MG63 (cell line): Measurements from ENCODE around the gene MBNL2. TPM values are rescaled to one million over a fixed set of nuclear protein-coding genes. Genes with fewer than 3 reads are reported as not detected.

ENCODE experiments used
- DNase-seq: peaks from one replicate; pipeline ENCODE4 v3.0.0-alpha.2; 2020
- H3K27me3 ChIP-seq: fragments of 250-450 bp; sonication (Bioruptor Pico); 2 replicates; pipeline ENCODE4 v1.5.1; 2020; ENCODE audit warnings: mild to moderate bottlenecking, moderate library complexity
- H3K36me3 ChIP-seq: fragments of 250-450 bp; sonication (Bioruptor Pico); 2 replicates; pipeline ENCODE4 v1.5.1; 2020; ENCODE audit warnings: mild to moderate bottlenecking, moderate library complexity
- H3K4me3 ChIP-seq: fragments of 250-450 bp; sonication (Bioruptor Pico); 2 replicates; pipeline ENCODE4 v1.5.1; 2020; ENCODE audit warnings: mild to moderate bottlenecking, moderate library complexity
- H3K9me3 ChIP-seq: fragments of 250-450 bp; sonication (Bioruptor Pico); 2 replicates; pipeline ENCODE4 v1.5.1; 2020; ENCODE audit warnings: mild to moderate bottlenecking, moderate library complexity
- total RNA-seq: library from RNA; depleted of rRNA; stranded (reverse); fragments of >200 nt; shearing (Covaris generic); gene quantifications from 2 replicates; pipeline ENCODE4 v1.2.3, GENCODE V29; 2014; ENCODE audit warnings: low replicate concordance; rRNA removed

The MBNL2 gene
- total RNA-seq = 28.6 and 37.7 TPM in 2 replicates

- Histone ChIP-seq H3K4me3 (peak within 1 kb of the TSS; percentile 74), H3K9me3 (no peaks in the 10 kb centered on the region), H3K27me3 (no peaks in the 10 kb centered on the region), H3K36me3 (peaks cover 29% of the 10 kb centered on the region)
- DNase-seq = peak; percentile 93
Measured at GRCh38 chr13:97221989-97222700, at the start of gene MBNL2. MBNL2 (plus strand) TSS chr13:97222333; CDS start chr13:97276236, 53,903 bp downstream.

- Histone ChIP-seq H3K9me3 (no peaks in the 10 kb centered on the region), H3K27me3 (peaks cover 5% of the 10 kb centered on the region), H3K36me3 (no peaks in the 10 kb centered on the region), H3K4me3 (no peak overlapping the region)
- no peak for DNase-seq
Measured at GRCh38 chr13:97174638-97175037, 47.5 kb upstream of the MBNL2 start.

GRCh38 chr13:97175041-97175440, 47.1 kb upstream of the MBNL2 start:
- no peak for DNase-seq
- H3K27me3 ChIP-seq = peaks cover 5% of the 10 kb centered on the region
- H3K4me3 ChIP-seq = no peak overlapping the region
- H3K36me3 ChIP-seq = no peaks in the 10 kb centered on the region
- no peaks in the 10 kb centered on the region for H3K9me3 ChIP-seq

- DNase-seq = no peak
- H3K4me3 ChIP-seq = no peak overlapping the region
- H3K36me3 ChIP-seq = no peaks in the 10 kb centered on the region
- peaks cover 13% of the 10 kb centered on the region for H3K27me3 ChIP-seq
- H3K9me3 ChIP-seq = no peaks in the 10 kb centered on the region
Measured at GRCh38 chr13:97179501-97179900, 42.6 kb upstream of the MBNL2 start.

DNA sequence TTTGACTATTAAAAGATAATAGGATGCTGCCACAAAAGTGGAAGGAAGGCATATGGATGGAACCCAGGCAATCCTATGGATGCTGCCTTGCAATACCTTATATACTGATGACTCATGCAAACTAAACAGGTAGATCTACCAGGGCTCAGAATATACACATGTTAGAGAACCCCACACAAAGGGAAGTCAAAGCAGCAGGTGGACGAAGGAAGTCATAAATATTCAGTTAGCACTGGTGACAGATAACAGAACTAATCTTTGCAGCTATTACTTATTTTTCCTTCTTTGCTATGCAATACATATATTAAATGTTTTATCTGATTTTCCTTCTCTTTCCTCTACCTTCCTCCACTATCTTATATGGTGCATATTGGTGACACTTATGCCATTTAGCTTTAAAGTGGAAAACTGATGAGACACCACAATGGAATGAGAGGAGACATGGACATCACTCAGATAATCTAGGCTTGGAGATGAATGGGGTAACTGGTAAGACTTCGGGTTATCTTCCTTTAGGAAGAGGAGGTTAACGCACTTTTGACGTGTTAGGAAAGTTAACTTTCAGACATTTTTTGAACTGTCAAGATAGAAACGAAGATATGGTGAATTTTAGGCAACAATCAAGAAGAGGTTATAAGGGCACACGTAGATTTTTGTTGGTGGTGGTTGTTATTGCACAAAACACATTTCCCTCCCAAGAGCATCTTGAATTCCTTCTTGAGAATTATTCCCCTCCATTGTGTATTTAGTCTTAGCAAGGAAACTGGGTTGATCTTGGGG, 39.8 kb upstream of the MBNL2 start:
- no peaks in the 10 kb centered on the region for H3K9me3 ChIP-seq
- no peak for DNase-seq
- peaks cover 10% of the 10 kb centered on the region; the same call in 1 of the 2 replicates for H3K27me3 ChIP-seq
- no peaks in the 10 kb centered on the region for H3K36me3 ChIP-seq
- no peak overlapping the region for H3K4me3 ChIP-seq

- Histone ChIP-seq H3K27me3 (peaks cover 8% of the 10 kb centered on the region; the same call in 1 of the 2 replicates), H3K9me3 (no peaks in the 10 kb centered on the region), H3K4me3 (no peak overlapping the region), H3K36me3 (no peaks in the 10 kb centered on the region)
- DNase-seq = no peak
Measured at GRCh38 chr13:97185291-97185690, 36.8 kb upstream of the MBNL2 start.

DNA sequence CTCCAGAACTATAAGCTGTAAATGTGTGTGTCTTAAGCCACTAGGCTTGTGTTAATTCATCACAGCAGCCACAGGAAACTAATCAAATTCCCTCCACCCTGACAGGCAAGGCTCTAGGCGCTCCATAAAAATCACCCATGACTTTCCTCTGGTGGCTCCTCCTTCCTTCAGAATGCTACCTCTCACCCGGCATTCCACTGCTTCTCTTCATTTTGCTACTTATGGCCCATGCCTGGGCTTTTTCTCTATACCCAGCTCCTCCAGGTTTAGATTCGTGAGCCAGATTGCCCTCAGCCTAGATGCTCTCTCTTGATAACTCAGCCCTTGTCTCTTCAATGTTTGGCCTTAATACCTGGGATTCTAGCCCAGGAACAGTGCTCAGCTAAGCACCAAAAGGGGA, 36.4 kb upstream of the MBNL2 start:
- peaks cover 8% of the 10 kb centered on the region; the same call in 1 of the 2 replicates for H3K27me3 ChIP-seq
- no peak overlapping the region for H3K4me3 ChIP-seq
- DNase-seq = no peak
- H3K9me3 ChIP-seq = no peaks in the 10 kb centered on the region
- no peaks in the 10 kb centered on the region for H3K36me3 ChIP-seq

- Histone ChIP-seq H3K27me3 (peaks cover 5% of the 10 kb centered on the region; the same call in 1 of the 2 replicates), H3K36me3 (no peaks in the 10 kb centered on the region), H3K4me3 (no peak overlapping the region), H3K9me3 (no peaks in the 10 kb centered on the region)
- DNase-seq = no peak
Measured at GRCh38 chr13:97188207-97188606, 33.9 kb upstream of the MBNL2 start.

- Histone ChIP-seq H3K4me3 (no peak overlapping the region), H3K27me3 (no peaks in the 10 kb centered on the region), H3K9me3 (no peaks in the 10 kb centered on the region), H3K36me3 (no peaks in the 10 kb centered on the region)
- no peak for DNase-seq
Measured at GRCh38 chr13:97189928-97190327, 32.2 kb upstream of the MBNL2 start.

- Histone ChIP-seq H3K4me3 (no peak overlapping the region), H3K27me3 (no peaks in the 10 kb centered on the region)
Measured at GRCh38 chr13:97191142-97191541, 31.0 kb upstream of the MBNL2 start.

GRCh38 chr13:97191615-97192014, 30.5 kb upstream of the MBNL2 start:
- H3K4me3 ChIP-seq = no peak overlapping the region
- no peaks in the 10 kb centered on the region for H3K9me3 ChIP-seq
- no peaks in the 10 kb centered on the region for H3K36me3 ChIP-seq
- H3K27me3 ChIP-seq = no peaks in the 10 kb centered on the region
- DNase-seq = no peak

More at GRCh38 chr13:97191142-97191541, 31.0 kb upstream of the MBNL2 start:
- Histone ChIP-seq H3K36me3 (no peaks in the 10 kb centered on the region), H3K9me3 (no peaks in the 10 kb centered on the region)
- no peak for DNase-seq

- no peaks in the 10 kb centered on the region for H3K36me3 ChIP-seq
Measured at GRCh38 chr13:97192166-97192565, 30.0 kb upstream of the MBNL2 start.

GRCh38 chr13:97193577-97193976, 28.6 kb upstream of the MBNL2 start:
- H3K27me3 ChIP-seq = no peaks in the 10 kb centered on the region
- no peaks in the 10 kb centered on the region for H3K9me3 ChIP-seq
- H3K4me3 ChIP-seq = no peak overlapping the region
- DNase-seq = no peak
- H3K36me3 ChIP-seq = no peaks in the 10 kb centered on the region

More at GRCh38 chr13:97192166-97192565, 30.0 kb upstream of the MBNL2 start:
- no peaks in the 10 kb centered on the region for H3K27me3 ChIP-seq
- H3K4me3 ChIP-seq = no peak overlapping the region
- no peaks in the 10 kb centered on the region for H3K9me3 ChIP-seq
- no peak for DNase-seq

- Histone ChIP-seq H3K4me3 (no peak overlapping the region), H3K27me3 (no peaks in the 10 kb centered on the region), H3K9me3 (no peaks in the 10 kb centered on the region), H3K36me3 (no peaks in the 10 kb centered on the region)
- DNase-seq = no peak
Measured at GRCh38 chr13:97194479-97194878, 27.7 kb upstream of the MBNL2 start.

DNA sequence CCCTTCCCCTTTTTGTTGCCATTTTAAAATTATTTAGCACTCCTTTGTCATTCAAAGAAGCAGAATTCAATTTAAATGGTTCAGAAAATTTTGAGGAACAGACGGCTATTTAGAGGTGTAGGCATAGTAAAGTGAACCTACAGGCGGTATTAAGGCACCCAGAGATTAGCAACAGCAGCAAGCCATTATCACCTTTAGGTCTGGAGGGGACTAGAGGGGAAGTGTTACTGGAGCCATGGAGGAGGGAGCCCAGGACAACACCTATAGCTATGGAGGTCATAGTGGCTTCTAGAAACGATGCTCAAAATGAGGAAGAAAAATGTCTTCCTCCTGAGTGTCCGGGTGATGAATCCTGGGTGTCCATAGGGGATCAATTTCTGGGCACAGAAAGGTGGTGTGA, 25.8 kb upstream of the MBNL2 start:
- H3K9me3 ChIP-seq = no peaks in the 10 kb centered on the region
- no peak overlapping the region for H3K4me3 ChIP-seq
- no peaks in the 10 kb centered on the region for H3K27me3 ChIP-seq
- no peaks in the 10 kb centered on the region for H3K36me3 ChIP-seq
- no peak for DNase-seq

- DNase-seq = no peak
Measured at GRCh38 chr13:97198753-97199152, 23.4 kb upstream of the MBNL2 start.

DNA sequence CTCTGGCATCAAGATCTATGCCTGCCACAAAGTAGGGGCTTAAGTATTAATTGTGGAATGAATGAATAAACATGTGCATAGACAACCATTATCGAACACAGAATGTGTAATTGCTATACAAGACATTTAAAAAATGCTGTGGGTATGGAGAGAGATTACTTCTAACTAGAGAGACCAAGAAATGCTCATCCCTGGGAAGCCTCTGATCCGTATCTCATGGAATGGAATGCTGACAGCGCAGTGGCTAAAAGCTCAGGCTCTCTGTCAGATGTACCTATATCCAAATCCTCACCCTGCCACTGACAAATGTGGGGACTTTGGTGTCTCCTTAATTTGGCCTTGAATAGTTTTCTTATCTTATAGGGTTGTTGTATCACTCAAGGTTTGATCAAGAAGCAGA, 22.7 kb upstream of the MBNL2 start:
- no peak overlapping the region for H3K4me3 ChIP-seq
- no peaks in the 10 kb centered on the region for H3K27me3 ChIP-seq
- DNase-seq = no peak
- no peaks in the 10 kb centered on the region for H3K9me3 ChIP-seq
- H3K36me3 ChIP-seq = no peaks in the 10 kb centered on the region

More at GRCh38 chr13:97198753-97199152, 23.4 kb upstream of the MBNL2 start:
- H3K4me3 ChIP-seq = no peak overlapping the region
- H3K27me3 ChIP-seq = no peaks in the 10 kb centered on the region
- H3K36me3 ChIP-seq = no peaks in the 10 kb centered on the region
- H3K9me3 ChIP-seq = no peaks in the 10 kb centered on the region
